ENCODE data around the gene RIC8A. TPM values are rescaled to one million over a fixed set of nuclear protein-coding genes. Genes with fewer than 3 reads are reported as not detected.
A peak's percentile ranks its signal among the peaks of the same experiment; 100 is the strongest.

RIC8A gene
- total and polyA plus RNA-seq, 9 of the 15 experiments (the other 6 are each of a cell fraction or from before 2014, with no cell fraction given) = 10.7 to 108 (median 72.1) TPM

GRCh38 chr11:221539-221938 is 14.0 kb downstream of the RIC8A start:
- POLR2A ChIA-PET = interaction anchor here (0.6 to 2.3 kb wide), 3 partner anchors 13 to 133 kb away, joined by 3 to 10 read pairs (median 5); partner anchors contain the start of genes BET1L and RIC8A
- no peak for TF ChIP-seq GATA2 (CRISPR knock-in tag; IDR thresholded peaks at IDR 0.05)
- no peak for TF ChIP-seq TCF7 (IDR thresholded peaks at IDR 0.05; ENCODE audit: borderline replicate concordance)
- TF ChIP-seq TBP (optimal IDR thresholded peaks at IDR 0.05; ENCODE audit: low read depth, low read length) = no peak
- TF ChIP-seq YY1 (IDR thresholded peaks at IDR 0.05; ENCODE audit: borderline replicate concordance in 1 of 3, control insufficient read depth in 1 of 3, extremely low read depth in 1 of 3, insufficient read depth in 3 of 3, insufficient read length in 1 of 3, insufficient replicate concordance in 2 of 3, low read depth in 1 of 3, low read length in 2 of 3) = no peak
- no peak for TF ChIP-seq ZBTB43 (CRISPR knock-in tag; IDR thresholded peaks at IDR 0.05)
- TF ChIP-seq ZNF184 (CRISPR knock-in tag; IDR thresholded peaks at IDR 0.05) = no peak
- TF ChIP-seq MBD2 (IDR thresholded peaks at IDR 0.05; ENCODE audit: borderline replicate concordance, low read depth) = no peak
- no peak for TF ChIP-seq TAF1 (IDR thresholded peaks at IDR 0.05; ENCODE audit: control insufficient read depth, extremely low read depth, insufficient read depth, low read length, severe bottlenecking)
- FAIRE-seq (no peak), DNase-seq (ENCODE audit: extremely low read depth in 1 of 4, low spot score in 3 of 4) (no peak), ATAC-seq (no peak)
- Histone ChIP-seq H3K27me3 (ENCODE audit: control insufficient read depth in 2 of 2, insufficient read depth in 2 of 2, low read length in 2 of 2) (no peaks in the 10 kb centered on the region), H3K9ac (ENCODE audit: insufficient read depth in 1 of 2, low read depth in 2 of 2, low read length in 2 of 2) (no peak overlapping the region), H3K9me3 (replicated peaks; ENCODE audit: control insufficient read depth, insufficient read depth, low read depth, low read length) (peaks cover 21% of the 10 kb centered on the region), H3K4me3 (no peak overlapping the region), H3K9me1 (ENCODE audit: control insufficient read depth, insufficient read depth, low read length) (no peaks in the 10 kb centered on the region), H4K20me1 (replicated peaks; ENCODE audit: control insufficient read depth, insufficient read depth, low read length) (no peaks in the 10 kb centered on the region), H3K79me2 (ENCODE audit: control insufficient read depth, insufficient read depth, low read length) (no peaks in the 10 kb centered on the region), H2AFZ (ENCODE audit: low read depth, low read length) (no peak overlapping the region), H3K4me2 (ENCODE audit: insufficient read depth, low read length) (no peak overlapping the region), H3K4me1 (replicated peaks in 1 of 2; ENCODE audit: control insufficient read depth in 2 of 2, insufficient read depth in 2 of 2, low read length in 2 of 2) (peaks cover 26 to 33% of the 10 kb centered on the region in 2 experiments; a peak in 4 of 5 replicates), H3K36me3 (ENCODE audit: control insufficient read depth, insufficient read depth, low read length) (peaks cover 42% of the 10 kb centered on the region; the same call in 2 of the 3 replicates), H3K27ac (ENCODE audit: extremely low read depth, low read depth, low read length) (peak overlapping the region; percentile 70)
- BruUV-seq (replicated peaks) = no TSS peak
- in situ Hi-C loops (cut with MboI) = no loop called here
- 93% methylated on average over 7 of the region's 7 CpGs for WGBS (ENCODE audit: insufficient coverage, low coverage, missing lambda C conversion rate)
- CTCF ChIA-PET (ENCODE audit: low intra/inter-chr PET ratio) = no interaction called here
- intact Hi-C loops (cut with micrococcal nuclease) = no loop called here
